NCI-H526 (cell line): ENCODE measurements around the gene IQGAP1.
"Not testable (repeated sequence)": the region's sequence is repeated elsewhere in the genome, so short reads cannot be mapped to it uniquely, and the experiment has no call there.

Source experiments
- DNase-seq, 2 experiments: peaks; one replicate each; lab custom pipeline; 2025; lab: John Stamatoyannopoulos, UW

The IQGAP1 gene

GRCh38 chr15:90387534-90388461, at the start of gene IQGAP1:
Gene IQGAP1 (plus strand): TSS chr15:90388242. CDS start chr15:90388342, 100 bp downstream.
- DNase-seq: peak; percentile 92 to 99

DNA sequence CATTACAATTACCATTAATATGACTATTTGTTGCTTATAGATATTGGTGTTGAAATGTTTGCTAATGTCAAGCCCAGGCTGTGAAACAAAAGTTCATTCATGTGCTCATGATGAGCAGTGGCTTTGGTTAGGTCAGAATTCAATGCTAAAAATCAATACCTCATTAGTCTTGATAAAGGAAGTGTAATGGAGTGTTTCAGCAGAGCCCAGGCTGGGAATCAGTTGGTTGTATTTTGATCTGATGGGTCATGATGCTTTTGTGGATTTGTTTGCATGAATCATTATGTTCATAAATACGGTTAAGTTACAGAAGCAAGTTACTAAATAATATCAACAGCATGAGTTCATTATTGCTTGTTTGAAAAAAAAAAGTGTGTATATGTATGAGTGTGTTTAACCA, 49.5 kb upstream of the IQGAP1 start:
- DNase-seq: no peak

GRCh38 chr15:90340345-90340744, 47.7 kb upstream of the IQGAP1 start:
- peak in 1 of 2 experiments; percentile 2 for DNase-seq

GRCh38 chr15:90343302-90343790, 44.7 kb upstream of the IQGAP1 start:
- DNase-seq: no peak

DNA sequence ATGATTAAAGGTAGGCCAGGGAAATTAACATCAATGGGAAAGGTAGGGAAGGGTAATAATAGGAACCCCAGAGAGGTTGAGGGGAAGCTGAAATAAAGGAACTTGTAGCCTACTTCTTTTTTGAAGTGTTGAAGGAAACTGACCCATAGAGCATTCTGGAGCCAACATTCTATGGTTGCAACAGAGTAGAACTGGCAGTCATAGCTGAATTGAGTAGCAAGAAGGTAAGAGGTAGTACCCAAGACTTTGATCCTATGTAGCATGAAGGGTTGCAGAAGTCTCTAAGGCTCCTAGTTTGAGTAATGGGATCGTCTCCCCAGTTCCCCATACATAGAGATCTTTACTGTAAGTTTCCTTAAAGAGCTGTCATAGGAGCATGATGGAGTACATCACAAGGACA, 43.4 kb upstream of the IQGAP1 start:
- no peak for DNase-seq

GRCh38 chr15:90345857-90346256, 42.2 kb upstream of the IQGAP1 start:
- DNase-seq: no peak

- DNase-seq: not testable (repeated sequence)
Measured at GRCh38 chr15:90347431-90348065, 40.5 kb upstream of the IQGAP1 start.

- DNase-seq: no peak
Measured at GRCh38 chr15:90348456-90348855, 39.6 kb upstream of the IQGAP1 start.

DNA sequence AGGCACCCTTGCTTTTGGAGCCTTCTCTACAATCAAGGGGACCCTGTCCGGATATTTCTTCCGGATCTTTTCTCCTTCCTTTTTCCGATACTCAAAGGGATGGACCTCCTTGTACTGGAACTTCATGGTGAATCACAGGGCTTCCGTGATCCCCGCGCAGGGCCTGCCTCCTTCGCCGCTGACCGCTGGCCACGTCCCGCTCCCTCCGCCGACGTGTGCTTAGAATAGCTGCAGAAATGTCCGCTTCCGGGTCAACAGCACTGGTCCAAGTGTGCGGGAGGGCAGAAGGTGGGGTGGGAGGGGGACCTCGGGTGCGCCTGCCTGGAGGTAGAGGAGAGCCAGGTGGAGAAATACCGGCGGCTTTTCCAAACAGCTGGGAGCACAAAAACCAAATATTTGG, 39.0 kb upstream of the IQGAP1 start:
- DNase-seq: no peak

DNA sequence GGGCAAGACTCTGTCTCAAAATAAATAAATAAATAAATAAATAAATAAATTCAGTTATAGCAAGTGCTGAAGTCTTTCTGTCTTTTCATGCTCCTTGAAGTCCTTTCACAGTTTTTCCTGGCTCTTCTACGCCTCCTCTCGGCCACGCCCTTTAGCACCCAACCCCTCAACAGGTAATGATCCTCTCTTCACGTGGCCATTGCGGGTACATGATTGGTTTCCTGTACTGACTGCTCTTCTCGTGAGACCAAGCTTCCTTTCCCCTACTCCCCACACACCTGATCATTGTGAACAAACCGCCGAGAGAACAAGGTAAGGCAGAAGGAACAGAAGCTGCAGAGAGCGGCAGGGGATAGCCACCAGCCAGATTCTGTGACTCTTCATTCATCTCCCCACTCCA, 38.2 kb upstream of the IQGAP1 start:
- no peak for DNase-seq

DNA sequence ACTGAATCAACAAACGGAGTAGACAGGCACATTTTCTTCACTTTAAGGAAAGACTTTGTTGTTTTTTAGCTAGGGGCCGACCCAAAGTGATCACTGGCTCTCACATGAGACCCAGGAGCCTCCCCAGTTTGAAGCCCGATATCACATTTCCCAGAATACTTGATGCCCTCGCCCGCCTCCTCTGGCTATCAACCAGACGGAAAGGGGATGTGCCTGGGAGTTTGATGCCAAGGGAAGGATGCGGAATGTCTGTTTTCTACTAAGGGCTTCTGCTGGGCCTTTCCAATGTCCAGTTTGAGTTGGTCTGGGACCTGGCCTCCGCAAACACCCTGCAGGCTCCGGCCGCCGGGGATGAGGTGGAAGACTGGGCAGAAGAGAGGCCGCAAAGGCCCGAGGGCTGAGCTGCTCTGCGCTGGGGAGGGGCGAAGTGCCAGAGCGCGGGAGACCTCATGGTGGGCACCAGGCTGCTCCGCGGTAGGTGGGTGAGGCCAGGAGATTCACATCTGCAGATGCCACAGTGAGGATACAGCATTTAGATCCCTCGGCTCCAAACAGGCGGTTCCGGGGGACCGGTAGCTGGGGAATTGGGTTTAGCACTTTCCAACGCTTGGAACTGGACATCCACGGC, 36.4 kb upstream of the IQGAP1 start:
- no peak for DNase-seq

GRCh38 chr15:90352107-90352893, 35.7 kb upstream of the IQGAP1 start, which contains the start of gene ZNF774:
Gene ZNF774 (plus strand): TSS chr15:90352284. CDS start chr15:90354661, 2,377 bp downstream.
- peak; percentile 94 to 98 for DNase-seq

DNA sequence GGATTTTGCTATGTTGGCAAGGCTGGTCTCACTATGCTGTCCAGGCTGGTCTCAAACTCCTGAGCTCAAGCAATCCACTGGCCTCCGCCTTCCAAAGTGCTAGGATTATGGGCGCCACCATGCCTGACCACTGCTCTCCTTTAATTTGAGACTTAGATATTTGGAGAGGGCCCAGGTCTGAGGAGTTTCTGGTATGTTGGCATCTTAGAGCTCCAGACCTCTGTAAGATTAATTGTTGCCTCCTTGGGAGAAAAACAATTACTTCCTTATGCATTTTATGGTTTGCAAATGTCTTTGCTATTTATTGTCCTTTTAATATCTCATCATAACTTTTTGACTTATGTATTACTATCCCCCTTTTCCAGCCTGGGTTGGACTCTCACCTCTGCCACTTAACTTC, 33.1 kb upstream of the IQGAP1 start:
- no peak for DNase-seq

DNA sequence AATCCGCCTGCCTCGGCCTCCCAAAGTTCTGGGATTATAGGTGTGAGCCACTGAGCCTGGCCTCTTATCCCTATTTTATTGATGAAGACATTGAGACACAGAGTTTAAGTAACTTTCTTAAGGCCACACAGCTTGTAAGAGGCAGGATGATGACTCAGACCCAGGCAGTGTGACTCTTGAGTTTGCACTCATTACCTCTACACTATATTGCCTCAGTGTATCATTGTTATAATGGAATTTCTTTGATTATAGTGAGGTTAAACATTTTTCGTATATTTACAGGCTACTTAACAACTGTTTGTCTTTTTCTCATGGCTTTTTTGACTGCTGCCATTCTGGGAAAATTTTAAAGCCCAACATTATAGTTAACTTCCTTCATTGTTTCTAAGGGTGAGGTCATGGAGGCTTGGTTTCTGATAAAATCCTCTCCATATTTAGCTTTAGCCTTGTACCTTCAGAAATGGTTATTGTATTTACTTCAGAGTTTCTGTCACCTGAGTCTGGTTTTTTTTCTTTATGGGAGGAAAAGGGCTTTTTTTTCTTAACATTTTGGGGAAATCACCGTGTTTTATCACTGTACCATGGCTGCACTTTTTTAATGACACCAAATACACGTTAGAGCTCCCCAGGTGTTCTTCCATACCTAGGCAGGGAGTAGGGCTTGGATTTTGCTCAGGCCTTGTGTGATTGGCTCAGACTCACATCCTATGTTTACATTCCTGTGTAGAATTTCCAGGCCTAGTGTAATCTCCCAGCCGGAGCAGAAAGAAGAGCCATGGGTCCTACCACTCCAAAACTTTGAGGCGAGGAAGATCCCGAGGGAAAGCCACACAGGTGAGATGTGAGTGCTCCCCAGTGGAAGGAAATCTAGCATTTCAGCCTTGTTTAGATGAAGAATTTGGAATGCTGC, 29.7 kb upstream of the IQGAP1 start:
- DNase-seq: no peak

- DNase-seq: no peak
Measured at GRCh38 chr15:90360746-90361145, 27.3 kb upstream of the IQGAP1 start.

DNA sequence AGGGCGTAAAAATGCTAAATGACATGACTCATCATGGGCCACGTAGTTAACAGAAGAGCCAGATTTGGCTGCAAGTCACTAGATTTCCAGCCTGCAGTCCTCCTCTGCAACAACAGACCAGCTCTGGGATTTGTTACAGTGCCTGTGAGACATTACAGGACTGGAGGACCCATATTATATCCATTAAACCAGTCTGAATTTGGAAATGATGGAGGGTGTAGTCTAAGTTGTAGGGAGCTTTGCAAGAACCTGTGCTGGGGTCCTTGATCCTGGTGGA, 25.2 kb upstream of the IQGAP1 start:
- DNase-seq: no peak

GRCh38 chr15:90364251-90364650, 23.8 kb upstream of the IQGAP1 start:
- DNase-seq: no peak

GRCh38 chr15:90365414-90366055, 22.5 kb upstream of the IQGAP1 start:
- DNase-seq: no peak

- no peak for DNase-seq
Measured at GRCh38 chr15:90367576-90367975, 20.5 kb upstream of the IQGAP1 start.

DNA sequence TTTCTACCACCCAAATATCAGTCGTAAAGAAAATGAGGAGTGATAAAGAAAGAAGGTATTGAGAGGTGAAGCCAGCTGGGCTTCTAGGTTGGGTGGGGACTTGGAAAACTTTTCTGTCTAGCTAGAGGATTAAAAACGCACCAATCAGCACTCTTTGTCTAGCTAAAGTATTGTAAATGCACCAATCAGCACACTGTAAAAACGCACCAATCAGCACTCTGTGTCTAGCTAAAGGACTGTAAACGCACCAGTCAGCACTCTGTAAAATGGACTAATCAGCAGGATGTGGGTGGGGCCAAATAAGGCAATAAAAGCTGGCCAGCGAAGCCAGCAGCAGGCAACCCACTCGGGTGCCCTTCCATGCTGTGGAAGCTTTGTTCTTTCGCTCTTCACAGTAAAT, 13.0 kb upstream of the IQGAP1 start:
- no peak for DNase-seq
